ENCODE results near the gene ZFP69.

ZFP69 gene

GRCh38 chr1:40507973-40508372, 30.9 kb downstream of the ZFP69 start:
- no peak for TF ChIP-seq CTCF (IDR thresholded peaks at IDR 0.05; ENCODE audit: low read depth, low read length)
- H3K4me3 ChIP-seq (replicated peaks in 1 of 2; ENCODE audit: low read depth in 2 of 2, low read length in 2 of 2): peak overlapping the region; percentile 78 to 79
- no peak for DNase-seq (ENCODE audit: low read depth in 2 of 2)

GRCh38 chr1:40508375-40509341, 31.6 kb downstream of the ZFP69 start, which contains the start of gene EXO5:
Gene EXO5, plus strand, starts transcription at chr1:40508767. Its CDS starts 5,778 bp downstream, at chr1:40514545.
- peak; percentile 77 to 81 for DNase-seq (ENCODE audit: low read depth in 2 of 2)
- TF ChIP-seq CTCF (IDR thresholded peaks at IDR 0.05; ENCODE audit: low read depth, low read length): no peak
- H3K4me3 ChIP-seq (replicated peaks in 1 of 2; ENCODE audit: low read depth in 2 of 2, low read length in 2 of 2): peak within 1 kb of the TSS; percentile 78 to 79

GRCh38 chr1:40519517-40519916, 42.4 kb downstream of the ZFP69 start:
- H3K4me3 ChIP-seq (replicated peaks in 1 of 2; ENCODE audit: low read depth in 2 of 2, low read length in 2 of 2): no peak overlapping the region
- TF ChIP-seq CTCF (IDR thresholded peaks at IDR 0.05; ENCODE audit: low read depth, low read length): no peak
- peak in 1 of 2 donors; percentile 8 for DNase-seq (ENCODE audit: low read depth in 2 of 2)

GRCh38 chr1:40530735-40531380, 53.8 kb downstream of the ZFP69 start:
- H3K4me3 ChIP-seq (replicated peaks in 1 of 2; ENCODE audit: low read depth in 2 of 2, low read length in 2 of 2): peak overlapping the region; percentile 77 to 84
- no peak for TF ChIP-seq CTCF (IDR thresholded peaks at IDR 0.05; ENCODE audit: low read depth, low read length)
- DNase-seq (ENCODE audit: low read depth in 2 of 2): peak; percentile 50 to 59

GRCh38 chr1:40531381-40532061, 54.4 kb downstream of the ZFP69 start, which contains the start of gene ZNF684:
Gene ZNF684, plus strand, starts transcription at chr1:40531637. Its CDS starts 1,530 bp downstream, at chr1:40533167.
- TF ChIP-seq CTCF (IDR thresholded peaks at IDR 0.05; ENCODE audit: low read depth, low read length): no peak
- H3K4me3 ChIP-seq (replicated peaks in 1 of 2; ENCODE audit: low read depth in 2 of 2, low read length in 2 of 2): peak within 1 kb of the TSS; percentile 77 to 84
- DNase-seq (ENCODE audit: low read depth in 2 of 2): peak; percentile 95 to 96

- DNase-seq (ENCODE audit: low read depth in 2 of 2): no peak
- H3K4me3 ChIP-seq (replicated peaks in 1 of 2; ENCODE audit: low read depth in 2 of 2, low read length in 2 of 2): peak overlapping the region; percentile 77 to 84
- TF ChIP-seq CTCF (IDR thresholded peaks at IDR 0.05; ENCODE audit: low read depth, low read length): no peak
These were observed 54.9 kb downstream of the ZFP69 start for GRCh38 chr1:40532062-40532389.
